ENCODE data around the gene C1orf232.

Gene C1orf232

DNA sequence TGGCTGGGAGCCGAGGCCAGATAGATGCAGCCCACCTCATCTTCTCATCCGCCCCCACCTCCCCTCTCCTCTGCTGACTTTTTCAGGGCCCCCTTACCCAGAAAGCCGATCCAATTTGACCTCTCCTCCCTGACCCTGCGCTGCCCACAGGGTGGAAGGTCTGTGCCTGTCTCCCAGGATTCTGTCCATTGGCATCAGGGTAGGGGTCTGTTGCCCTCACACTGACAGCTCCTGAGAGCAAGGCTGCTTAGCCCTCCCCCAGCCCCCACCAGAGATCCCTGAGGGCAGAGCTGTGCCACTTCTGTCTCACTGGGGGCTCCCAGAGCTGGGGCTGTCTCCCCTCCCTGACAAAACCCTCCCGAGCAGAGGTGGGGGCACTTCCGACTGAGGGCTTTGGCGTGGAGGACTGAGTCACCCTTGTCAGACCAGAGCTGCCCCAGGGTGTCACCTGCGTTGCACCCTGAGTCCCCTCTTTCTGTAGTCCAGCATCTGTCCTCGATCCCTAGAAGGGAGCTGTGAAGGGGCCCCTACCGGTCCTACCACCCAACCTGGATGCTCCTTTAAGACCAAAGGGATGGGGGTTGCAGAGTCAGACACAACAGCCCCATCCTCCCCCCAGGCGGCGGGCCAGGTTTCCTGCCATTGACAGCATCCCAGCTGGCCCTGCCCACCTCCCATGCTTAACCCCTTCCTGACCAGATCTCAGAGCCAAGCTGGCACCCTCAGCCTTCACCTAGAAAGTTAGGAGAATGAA is 12.3 kb downstream of the C1orf232 start:
- no peak for DNase-seq

- no peak for DNase-seq
Measured at GRCh38 chr1:26155370-26156284, 13.1 kb downstream of the C1orf232 start.

GRCh38 chr1:26154750-26155149 is 14.0 kb downstream of the C1orf232 start:
- DNase-seq, result no peak

DNA sequence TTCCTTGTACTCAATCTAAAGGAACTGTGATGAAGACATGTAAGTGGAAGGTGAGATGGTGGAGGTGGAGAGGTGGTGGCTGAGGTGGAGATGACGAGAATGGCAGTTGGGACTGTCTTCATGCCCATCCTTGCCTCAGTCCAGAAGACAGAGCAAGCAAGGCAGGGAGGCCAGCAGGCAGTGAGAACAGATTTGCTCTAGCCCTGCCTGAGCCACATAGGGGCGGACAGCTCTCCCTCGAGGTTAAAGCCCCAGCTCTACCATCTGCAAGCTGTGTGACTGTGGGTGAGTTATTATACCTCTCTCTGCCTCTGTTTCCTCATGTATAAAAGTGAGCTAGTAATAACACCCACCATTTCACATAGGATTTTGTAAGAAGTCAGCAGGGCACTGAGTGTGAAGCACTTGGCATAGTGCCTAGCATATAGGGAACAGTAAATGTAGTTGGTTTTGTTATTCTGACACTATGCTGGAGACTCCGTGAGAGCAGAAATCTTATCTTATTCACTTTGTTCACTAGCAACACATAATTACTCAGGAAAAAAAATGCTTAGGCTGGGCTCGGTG is 14.7 kb downstream of the C1orf232 start:
- no peak for DNase-seq

DNA sequence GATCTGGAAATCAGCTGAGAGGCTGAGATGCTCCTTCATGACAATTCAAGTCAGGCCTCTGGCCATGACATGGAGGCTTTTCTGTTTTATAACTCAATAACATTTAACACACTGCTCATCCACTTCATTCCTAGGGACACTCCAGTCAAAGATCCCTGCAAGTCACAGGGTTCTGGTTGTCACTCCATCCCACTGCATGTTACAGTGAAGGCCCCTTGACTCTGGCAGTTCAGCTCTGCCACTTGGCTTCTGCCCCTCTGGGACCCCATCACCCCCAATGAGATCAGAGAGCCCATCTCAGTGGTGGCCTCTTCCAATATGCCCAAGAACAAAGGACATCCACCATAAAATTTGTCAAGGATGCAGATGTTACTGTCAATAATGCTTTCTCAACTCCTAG is 19.9 kb downstream of the C1orf232 start:
- DNase-seq, result no peak

- no peak for DNase-seq
Measured at GRCh38 chr1:26145960-26146294, 22.8 kb downstream of the C1orf232 start.

- peak; percentile 47 for DNase-seq
Measured at GRCh38 chr1:26145041-26145959, 23.5 kb downstream of the C1orf232 start.

GRCh38 chr1:26142159-26142558 is 26.6 kb downstream of the C1orf232 start:
- DNase-seq, result no peak

- DNase-seq, result no peak
Measured at GRCh38 chr1:26138974-26139558, 29.7 kb downstream of the C1orf232 start.

DNA sequence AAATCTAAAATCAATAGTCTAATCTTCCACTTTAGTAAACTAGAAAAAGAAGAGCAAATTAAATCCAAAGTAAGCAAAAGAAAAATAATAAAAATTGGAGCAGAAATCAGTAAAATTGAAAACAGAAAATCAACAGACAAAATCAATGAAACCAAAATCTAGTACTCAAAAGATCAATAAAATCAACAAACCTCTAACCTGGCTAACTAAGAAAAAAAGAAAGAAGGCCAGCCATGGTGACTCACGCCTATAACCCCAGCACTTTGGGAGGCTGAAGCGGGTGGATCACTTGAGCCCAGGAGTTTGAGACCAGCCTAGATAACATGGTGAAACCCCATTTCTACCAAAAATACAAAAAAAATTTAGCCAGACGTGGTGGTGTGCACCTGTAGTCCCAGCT is 34.3 kb downstream of the C1orf232 start:
- no peak for DNase-seq

- no peak for DNase-seq
Measured at GRCh38 chr1:26132834-26133167, 36.0 kb downstream of the C1orf232 start.

DNA sequence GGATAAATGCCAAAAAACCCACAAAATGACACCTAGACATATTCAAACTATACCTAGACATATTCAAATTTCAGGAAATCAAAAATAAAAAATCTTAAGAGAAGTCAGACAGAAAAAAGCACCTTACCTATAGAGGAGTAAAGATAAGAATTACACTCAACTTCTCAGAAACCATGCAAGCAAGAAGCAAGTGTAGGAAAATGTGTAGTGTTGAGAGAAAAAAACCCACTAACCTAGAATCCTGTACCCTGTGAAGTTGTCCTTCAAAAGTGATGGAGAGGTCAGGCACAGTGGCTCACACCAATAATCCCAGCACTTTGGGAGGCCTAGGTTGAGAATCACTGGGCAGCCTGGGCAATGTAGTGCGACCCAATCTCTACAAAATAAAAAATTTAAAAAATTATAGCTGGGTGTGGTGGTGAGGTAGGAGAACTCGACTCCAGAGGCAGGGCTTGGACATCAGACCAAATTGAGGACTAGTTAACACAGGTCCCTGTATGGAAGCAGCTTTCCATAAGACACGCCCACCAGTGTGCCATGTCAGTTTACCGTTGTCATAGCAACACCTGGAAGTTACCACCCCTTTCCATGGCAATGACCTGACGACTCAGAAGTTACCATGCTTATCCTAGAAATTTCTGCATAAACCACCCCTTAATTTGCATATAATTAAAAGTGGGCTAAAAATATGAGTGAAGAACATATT is 36.5 kb downstream of the C1orf232 start:
- DNase-seq, result peak; percentile 2

DNA sequence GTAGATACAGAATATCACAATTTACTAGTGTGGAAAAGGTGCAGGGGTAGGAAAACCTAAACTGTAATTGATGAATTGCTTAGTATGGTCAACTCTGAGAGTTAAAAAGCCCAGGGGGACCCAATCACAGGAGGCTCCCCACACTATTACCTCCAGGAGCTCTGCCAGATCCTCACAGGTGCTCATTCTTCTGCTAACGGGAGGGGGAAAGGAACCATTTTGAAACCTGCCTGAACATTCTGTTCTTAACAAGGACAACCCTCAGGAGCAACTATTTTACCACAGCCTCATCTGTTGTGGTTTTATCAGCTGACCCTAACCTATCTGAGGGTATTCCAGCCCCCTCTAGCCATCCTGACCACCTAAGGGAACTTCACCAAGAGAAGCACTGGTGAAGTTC is 38.1 kb downstream of the C1orf232 start:
- DNase-seq, result no peak

GRCh38 chr1:26129778-26130177 is 39.0 kb downstream of the C1orf232 start:
- no peak for DNase-seq

DNA sequence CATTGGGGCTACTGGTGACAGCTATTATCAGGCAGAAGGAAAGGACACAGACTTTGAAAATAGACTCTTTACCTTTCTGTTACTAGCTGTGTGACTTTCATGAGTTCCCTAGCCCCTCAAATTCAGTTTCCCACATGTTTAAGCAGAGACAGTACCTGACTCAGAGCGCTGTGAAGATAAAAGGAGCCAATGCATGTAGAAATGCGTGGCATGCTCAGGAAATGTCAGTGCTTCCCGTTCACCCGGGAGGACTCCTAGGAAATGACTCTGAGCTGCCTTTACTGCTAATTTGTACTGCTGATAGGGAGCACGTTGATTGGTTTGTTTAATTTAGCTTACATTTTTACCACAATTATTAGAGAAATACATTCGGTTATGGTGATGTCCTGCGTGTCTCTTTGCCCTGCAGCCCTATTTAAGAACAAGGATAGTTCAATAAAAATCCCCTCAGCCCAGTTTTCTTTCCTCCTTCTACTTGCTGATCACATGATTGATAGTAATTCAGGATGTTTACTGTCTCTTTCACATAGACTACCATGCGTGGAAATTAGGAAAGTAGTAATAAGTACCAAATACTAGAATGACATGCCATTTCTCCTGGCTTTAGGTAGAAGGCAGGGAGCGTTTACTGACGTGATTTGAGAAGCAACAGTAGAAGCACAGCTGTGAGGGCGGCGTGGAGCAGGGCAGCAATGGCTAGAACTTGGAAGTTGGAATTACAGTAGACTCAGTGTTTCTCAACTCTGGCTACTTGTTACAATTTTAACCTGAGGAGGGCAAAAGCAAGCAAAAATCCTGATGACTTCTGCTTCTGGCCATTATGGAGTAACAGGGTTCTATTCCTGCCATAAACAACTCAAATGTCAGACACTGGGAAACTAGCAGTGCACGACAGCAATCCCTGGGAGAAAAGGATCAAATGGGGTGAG is 41.3 kb downstream of the C1orf232 start:
- no peak for DNase-seq

- peak; percentile 1 for DNase-seq
Measured at GRCh38 chr1:26126321-26127084, 42.3 kb downstream of the C1orf232 start.

- DNase-seq, result no peak
Measured at GRCh38 chr1:26125946-26126320, 42.8 kb downstream of the C1orf232 start.

DNA sequence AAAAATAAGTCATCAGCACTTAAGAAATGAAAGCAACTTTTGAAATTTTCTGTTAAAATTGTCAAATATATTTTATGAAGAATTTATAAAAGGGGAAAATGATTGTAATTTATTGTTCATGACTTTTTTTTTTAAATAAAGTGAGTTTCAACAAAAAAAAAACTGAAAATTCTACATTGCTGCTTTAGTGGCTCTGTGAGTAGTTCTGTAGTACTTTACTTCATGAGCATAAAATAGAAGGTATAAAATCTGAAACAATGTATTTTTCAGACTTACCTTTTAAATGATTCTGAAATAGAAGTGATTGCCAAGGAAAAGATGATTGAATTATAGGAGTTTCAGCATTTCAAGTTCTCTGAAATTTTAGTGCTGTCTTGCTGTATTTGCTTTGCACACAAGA is 43.4 kb downstream of the C1orf232 start:
- no peak for DNase-seq

DNA sequence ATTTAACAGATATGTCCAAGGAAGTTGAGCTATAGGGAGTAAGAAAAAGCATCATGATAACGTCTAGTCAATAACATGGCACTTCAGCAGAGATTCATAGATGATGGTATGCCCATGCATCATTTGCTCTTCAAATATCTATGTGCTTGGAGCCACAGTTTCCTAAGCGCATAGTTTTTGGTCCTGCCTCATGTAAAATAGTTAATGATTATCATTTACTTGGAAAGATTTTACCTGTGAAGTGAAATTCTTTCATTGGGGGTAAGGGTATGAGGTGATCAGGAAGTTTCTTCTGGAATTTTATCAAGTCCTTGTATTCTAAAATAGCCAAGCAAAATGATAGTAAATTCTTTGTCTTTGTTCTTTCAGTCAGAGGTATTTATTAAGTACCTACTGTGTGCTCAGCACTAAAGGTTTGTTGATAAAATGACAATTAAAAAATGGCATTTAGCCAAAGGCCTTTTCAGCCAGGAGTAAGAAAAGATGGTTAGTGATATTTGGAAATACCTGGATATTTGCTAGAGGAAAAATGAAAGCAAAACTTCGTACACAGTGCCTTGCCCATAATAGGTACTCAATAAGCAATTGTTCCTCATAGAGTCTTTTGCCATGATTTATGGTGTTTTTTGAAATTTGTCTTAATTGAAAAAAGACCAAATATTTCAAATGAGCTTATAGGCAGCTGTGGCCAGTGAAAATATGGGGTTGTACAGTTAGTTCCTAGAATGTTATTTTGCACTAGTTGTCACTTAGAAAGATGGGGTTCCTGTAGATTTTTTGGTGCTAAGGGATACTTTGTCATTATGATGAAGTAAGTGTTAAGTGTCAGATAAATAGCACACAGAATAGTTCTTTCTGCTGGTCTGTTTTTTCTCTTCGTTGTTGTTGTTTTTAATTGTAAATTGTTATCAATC is 44.1 kb downstream of the C1orf232 start:
- no peak for DNase-seq
